Heart left ventricle (tissue), 13 donors: ENCODE results near the gene RTL5.

Experiments used
- CTCF ChIP-seq, 12 donors: fragments of 200-600 bp; sonication (generic) in 4 of 12; IDR thresholded peaks; one replicate each; pipeline versions ENCODE4 v1.5.0 to v1.8.0; 2018 to 2022; ENCODE audit warnings: antibody characterized with exemption in 12 of 12, mild to moderate bottlenecking in 5 of 12
- POLR2A ChIP-seq, 2 donors: fragments of 450-650 bp; IDR thresholded peaks; one replicate each; pipeline ENCODE4 v1.6.1; 2017; ENCODE audit warnings: antibody characterized with exemption in 2 of 2, mild to moderate bottlenecking in 2 of 2, moderate library complexity in 2 of 2
- donor health status: ischemic (EF 13 %, LVEDD 7.1; RV severe dilation, severe dysfunction).
- donor health status: DM: no; HTN: yes; CAD: no.
- donor health status: DM: no; HTN: no; CAD: no.
- donor health status: ischemic (EF 25% LVEDD 6.9; RV normal size, moderate dysfunction).
- donor health status: ischemic (EF 25% LVEDD 5.7; RV mildly dilated, moderate dysfunction).
- donor health status: ischemic (EF 35%, LVEDD 5.7; RV mildly dilated, moderate dysfunction).
- donor health status: nonischemic (EF 11% LVEDD 7.7; RV severe dilation, severe dysfunction).
- donor health status: DM: yes; HTN: yes; CAD: no.
- donor health status: PGD.
- donor health status: ischemic (EF 29% LVEDD 5.4; RV normal size, mild dysfunction).
- donor health status: nonischemic (EF 23%, LVEDD 6.1; RV moderate dilation, normal function).

- TF ChIP-seq CTCF (IDR thresholded peaks at IDR 0.05) (no peak), POLR2A (IDR thresholded peaks at IDR 0.05) (no peak)
Observed at GRCh38 chrX:72100824-72101351, 30.8 kb downstream of the RTL5 start.
